Midbrain (tissue), 1 donor: ENCODE data around the gene NAA80.
"Not testable (repeated sequence)": the region's sequence is repeated elsewhere in the genome, so short reads cannot be mapped to it uniquely, and the experiment has no call there.

ENCODE experiments used
- DNase-seq: peaks from one replicate; lab custom pipeline; 2025; lab: John Stamatoyannopoulos, UW

Gene NAA80

GRCh38 chr3:50290161-50290641 is 9.0 kb downstream of the NAA80 start:
- DNase-seq, result no peak

DNA sequence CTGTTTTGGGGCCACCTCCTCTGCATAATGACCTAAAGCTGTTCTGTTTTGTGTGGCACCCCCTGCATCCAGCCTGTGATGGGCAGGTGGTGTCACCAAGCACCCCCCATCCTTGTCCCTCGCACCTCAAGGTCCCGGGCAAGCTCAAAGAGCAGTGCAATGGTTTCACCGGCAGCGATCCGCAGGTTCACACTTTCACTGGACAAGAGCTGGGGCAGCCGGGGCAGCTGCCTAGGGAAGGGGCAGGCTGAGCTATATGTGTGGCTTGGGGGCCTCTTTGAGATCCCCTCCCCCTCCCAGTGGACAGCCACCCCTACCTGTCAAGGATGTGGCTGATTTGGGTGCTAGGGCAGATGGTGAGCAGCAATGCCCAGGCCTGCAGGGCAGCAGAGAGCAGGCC is 10.1 kb downstream of the NAA80 start:
- no peak for DNase-seq

DNA sequence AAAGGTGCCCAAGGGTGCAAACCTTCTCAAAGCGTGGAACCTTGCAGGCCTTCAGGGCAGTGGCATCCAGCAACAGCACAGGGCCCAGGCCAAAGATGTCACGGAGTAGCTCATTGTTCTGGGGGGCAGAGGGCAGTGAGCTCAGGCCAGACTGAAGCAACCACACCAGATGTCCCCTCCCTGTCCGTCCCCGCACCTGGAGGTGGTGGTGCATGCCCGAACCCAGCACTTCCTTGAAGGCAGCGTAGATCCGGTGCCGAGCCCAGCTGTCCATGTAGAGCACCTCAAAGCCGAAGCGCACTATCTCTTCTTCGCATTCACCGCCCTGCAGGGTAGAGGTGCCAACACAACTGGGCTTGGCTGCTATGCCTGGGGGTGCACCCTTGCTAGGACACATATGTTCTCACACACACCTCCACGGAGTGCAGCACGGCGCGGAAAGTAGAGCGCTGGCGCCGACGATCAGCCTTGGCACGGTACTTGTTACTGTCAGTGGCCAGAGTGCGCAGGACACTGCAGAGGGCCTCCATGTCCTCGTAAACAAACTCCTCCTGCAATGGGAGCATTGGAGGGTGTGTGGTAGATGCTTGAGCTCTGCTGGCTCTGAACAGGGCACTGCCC is 10.7 kb downstream of the NAA80 start:
- no peak for DNase-seq

DNA sequence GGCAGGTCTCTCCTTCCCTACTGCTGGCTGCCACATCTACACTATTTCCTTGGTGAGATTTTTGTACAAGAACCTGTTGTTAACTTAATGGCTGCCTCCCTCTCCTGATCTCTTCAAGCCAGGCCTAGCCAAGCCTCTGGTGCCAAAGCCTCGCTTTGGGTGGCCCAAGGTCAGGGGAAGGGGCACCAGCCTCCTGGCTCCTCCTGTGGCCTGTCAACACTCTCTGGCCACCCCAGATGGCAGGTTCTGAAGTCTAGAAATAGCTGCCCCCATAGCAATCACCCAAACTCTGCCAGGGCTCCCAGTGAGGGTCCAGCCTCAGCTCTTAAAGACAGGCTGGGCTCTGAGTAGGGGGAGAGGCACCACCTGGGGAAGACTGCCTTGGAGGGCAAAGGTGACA is 11.9 kb downstream of the NAA80 start:
- DNase-seq, result no peak

DNA sequence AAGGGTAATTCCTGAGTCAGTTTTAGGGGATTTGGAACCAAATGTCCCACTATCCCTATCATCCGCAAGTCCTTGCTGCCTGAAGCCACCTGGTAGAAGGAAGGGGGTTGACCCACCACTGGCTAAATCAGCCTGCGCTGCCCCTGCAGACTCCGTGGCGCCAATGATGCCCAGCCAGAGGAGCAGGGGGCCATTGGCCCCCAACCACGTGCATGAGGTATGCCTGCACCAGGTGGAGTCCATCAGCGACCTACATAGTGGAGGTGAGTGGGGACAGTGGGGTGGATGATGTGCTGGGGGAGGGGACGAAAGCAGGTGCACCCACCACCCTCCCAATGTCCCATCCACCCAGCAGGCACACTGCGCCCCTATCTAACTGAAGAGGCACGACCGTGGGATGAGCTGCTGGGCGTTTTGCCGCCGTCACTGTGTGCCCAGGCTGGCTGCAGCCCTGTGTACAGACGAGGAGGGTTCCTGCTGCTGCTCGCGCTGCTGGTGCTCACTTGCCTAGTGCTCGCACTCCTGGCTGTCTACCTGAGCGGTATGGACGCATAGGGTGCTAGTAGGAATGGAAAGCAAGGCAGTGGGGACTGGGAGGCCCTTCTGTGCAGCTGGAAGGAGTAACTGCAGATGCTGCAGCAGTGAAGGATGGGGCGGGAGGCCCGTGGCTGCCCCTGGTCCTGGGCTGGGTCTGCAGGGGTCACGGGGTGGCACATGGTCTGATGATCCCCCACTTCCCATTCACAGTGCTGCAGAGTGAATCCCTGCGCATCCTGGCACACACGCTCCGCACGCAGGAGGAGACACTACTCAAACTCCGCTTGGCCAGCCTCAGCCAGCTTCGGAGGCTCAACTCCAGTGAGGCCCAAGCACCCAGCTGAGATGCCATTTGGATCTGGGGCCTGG is 12.6 kb downstream of the NAA80 start:
- no peak for DNase-seq

- not testable (repeated sequence) for DNase-seq
Observed at GRCh38 chr3:50284121-50284520, 15.1 kb downstream of the NAA80 start.

GRCh38 chr3:50279255-50280016 is 19.8 kb downstream of the NAA80 start:
- DNase-seq, result no peak

- DNase-seq, result peak; percentile 49
Observed at GRCh38 chr3:50278880-50279224, 20.4 kb downstream of the NAA80 start, which contains the start of gene LSMEM2. Gene LSMEM2 (plus strand): TSS chr3:50279087. CDS start chr3:50279114, 27 bp downstream.

GRCh38 chr3:50278123-50278879 is 20.9 kb downstream of the NAA80 start:
- DNase-seq, result peak; percentile 67

- DNase-seq, result no peak
Observed at GRCh38 chr3:50276762-50277101, 22.5 kb downstream of the NAA80 start.

GRCh38 chr3:50275996-50276761 is 23.0 kb downstream of the NAA80 start:
- no peak for DNase-seq

DNA sequence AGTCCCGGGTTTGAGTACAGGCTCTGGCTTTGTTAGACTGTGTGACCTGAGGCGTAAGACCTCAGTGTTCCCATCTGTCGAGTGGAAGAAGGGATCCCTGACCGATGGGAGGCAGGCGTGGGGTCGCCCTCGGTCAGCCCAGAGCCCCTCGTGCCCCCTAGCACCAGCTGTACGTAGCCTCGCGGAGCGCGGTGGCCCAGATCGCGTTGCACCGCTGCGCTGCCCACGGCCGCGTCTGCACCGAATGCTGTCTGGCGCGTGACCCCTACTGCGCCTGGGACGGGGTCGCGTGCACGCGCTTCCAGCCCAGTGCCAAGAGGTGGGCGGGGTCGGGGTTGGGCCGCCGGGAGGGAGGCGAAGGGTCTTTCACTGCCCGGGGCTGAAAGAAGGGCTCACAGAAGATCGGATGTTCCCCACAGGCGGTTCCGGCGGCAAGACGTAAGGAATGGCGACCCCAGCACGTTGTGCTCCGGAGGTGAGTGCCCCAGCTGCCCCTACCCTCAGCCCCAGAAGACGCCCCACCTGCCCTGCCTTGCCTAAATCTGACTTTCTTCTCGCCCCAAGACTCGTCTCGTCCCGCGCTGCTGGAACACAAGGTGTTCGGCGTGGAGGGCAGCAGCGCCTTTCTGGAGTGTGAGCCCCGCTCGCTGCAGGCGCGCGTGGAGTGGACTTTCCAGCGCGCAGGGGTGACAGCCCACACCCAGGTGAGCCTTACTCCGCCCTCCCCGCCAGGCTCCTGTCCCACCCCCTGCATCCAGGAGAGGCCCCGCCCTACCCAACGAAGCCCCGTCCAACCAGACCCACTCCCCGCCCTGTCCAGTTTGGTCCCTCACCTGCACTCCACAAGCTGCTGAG is 23.8 kb downstream of the NAA80 start:
- no peak for DNase-seq

DNA sequence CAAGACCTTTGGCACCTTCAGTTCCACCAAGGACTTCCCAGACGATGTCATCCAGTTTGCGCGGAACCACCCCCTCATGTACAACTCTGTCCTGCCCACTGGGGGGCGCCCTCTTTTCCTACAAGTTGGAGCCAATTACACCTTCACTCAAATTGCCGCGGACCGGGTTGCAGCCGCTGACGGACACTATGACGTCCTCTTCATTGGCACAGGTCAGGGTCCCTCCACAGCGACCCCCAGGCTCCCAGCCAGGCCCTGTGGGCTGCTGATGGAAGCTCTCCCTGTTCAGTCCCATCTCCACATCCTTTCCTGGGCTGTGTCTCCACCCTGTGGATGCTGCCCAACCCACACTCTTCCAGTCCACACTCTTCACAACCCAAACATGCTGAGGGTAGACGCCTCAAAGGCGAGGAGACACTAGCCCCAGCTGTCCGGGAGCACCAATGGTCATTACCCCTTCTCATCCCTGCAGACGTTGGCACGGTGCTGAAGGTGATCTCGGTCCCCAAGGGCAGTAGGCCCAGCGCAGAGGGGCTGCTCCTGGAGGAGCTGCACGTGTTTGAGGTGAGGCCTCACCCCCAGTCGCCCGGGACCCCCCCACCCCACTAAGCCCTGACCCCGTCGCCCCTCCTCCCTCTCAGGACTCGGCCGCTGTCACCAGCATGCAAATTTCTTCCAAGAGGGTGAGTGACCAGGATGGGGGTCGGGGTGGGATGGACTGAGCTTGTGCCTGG is 24.7 kb downstream of the NAA80 start:
- DNase-seq, result peak; percentile 57

DNA sequence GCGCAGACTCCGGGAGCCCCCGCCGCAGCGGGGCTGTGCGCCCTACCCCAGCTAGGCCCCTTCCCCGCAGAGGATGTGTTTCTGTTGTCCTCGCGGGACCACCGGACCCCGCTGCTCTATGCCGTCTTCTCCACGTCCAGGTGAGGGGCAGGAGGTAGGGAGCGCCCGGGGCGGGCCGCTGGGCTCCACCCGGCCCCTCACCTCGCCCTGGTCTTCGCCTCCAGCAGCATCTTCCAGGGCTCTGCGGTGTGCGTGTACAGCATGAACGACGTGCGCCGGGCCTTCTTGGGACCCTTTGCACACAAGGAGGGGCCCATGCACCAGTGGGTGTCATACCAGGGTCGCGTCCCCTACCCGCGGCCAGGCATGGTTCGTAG is 25.5 kb downstream of the NAA80 start:
- DNase-seq, result no peak

- DNase-seq, result peak; percentile 93
Observed at GRCh38 chr3:50272911-50273688, 26.1 kb downstream of the NAA80 start.

GRCh38 chr3:50272538-50272910 is 26.7 kb downstream of the NAA80 start:
- not testable (repeated sequence) for DNase-seq

GRCh38 chr3:50271314-50271936 is 27.8 kb downstream of the NAA80 start:
- no peak for DNase-seq
